Suprapubic skin (tissue), 4 donors: ENCODE results near the gene CD40. TPM values are rescaled to one million over a fixed set of nuclear protein-coding genes. Genes with fewer than 3 reads are reported as not detected.

Experiments
- DNase-seq, 2 donors: peaks; one replicate each; pipeline ENCODE4 v3.0.0-alpha.2; 2019; ENCODE audit warnings: low spot score in 2 of 2
- H3K27ac ChIP-seq: fragments of 200-600 bp; sonication (generic); one replicate; pipeline ENCODE4 v1.5.1; 2019
- H3K27me3 ChIP-seq: fragments of 200-600 bp; sonication (generic); one replicate; pipeline ENCODE4 v1.5.1; 2019
- H3K36me3 ChIP-seq: fragments of 200-600 bp; sonication (generic); one replicate; pipeline ENCODE4 v1.5.1; 2019
- H3K4me1 ChIP-seq: fragments of 200-600 bp; sonication (generic); one replicate; pipeline ENCODE4 v1.5.1; 2019
- H3K4me3 ChIP-seq: fragments of 200-600 bp; sonication (generic); one replicate; pipeline ENCODE4 v1.5.1; 2019; ENCODE audit warnings: mild to moderate bottlenecking
- H3K9me3 ChIP-seq: fragments of 200-600 bp; sonication (generic); one replicate; pipeline ENCODE4 v1.5.1; 2019
- EP300 ChIP-seq: sonication (generic); formaldehyde crosslinking; IDR thresholded peaks from one replicate; pipeline ENCODE4 v1.6.1; 2017; ENCODE audit warnings: antibody characterized with exemption
- POLR2A ChIP-seq, 2 donors: fragments of 450-650 bp; IDR thresholded peaks; one replicate each; pipeline ENCODE4 v1.6.1; 2017; ENCODE audit warnings: antibody characterized with exemption in 2 of 2, mild to moderate bottlenecking in 2 of 2, moderate library complexity in 2 of 2
- POLR2AphosphoS5 ChIP-seq, 3 donors: sonication (generic); formaldehyde crosslinking; IDR thresholded peaks; one replicate each; pipeline ENCODE4 v1.6.1; 2017; ENCODE audit warnings: antibody characterized with exemption in 3 of 3
- WGBS: methylation state at CpG from one replicate; pipeline ENCODE4 v1.1.5; 2018; 5-methylcytosine and 5-hydroxymethylcytosine counted together
- total RNA-seq, 4 donors: library from RNA; depleted of rRNA; stranded (reverse); fragments of >200 nt; gene quantifications; one replicate each; pipeline ENCODE4 v1.1.0, GENCODE V29; 2016
- TF ChIP-seq, protein P1 (sequence below), 2 donors: fragments of 200-600 bp in 1 of 2; fragments of 450-650 bp in 1 of 2; sonication (generic) in 1 of 2; IDR thresholded peaks; one replicate each; pipeline ENCODE4 v1.5.1; 2016 to 2019; ENCODE audit warnings: antibody characterized with exemption in 2 of 2, mild to moderate bottlenecking in 1 of 2, moderate library complexity in 1 of 2

Gene CD40
- total RNA-seq, 4 donors from 2014 or later = 12.9 to 30.6 (median 17.2) TPM

DNA sequence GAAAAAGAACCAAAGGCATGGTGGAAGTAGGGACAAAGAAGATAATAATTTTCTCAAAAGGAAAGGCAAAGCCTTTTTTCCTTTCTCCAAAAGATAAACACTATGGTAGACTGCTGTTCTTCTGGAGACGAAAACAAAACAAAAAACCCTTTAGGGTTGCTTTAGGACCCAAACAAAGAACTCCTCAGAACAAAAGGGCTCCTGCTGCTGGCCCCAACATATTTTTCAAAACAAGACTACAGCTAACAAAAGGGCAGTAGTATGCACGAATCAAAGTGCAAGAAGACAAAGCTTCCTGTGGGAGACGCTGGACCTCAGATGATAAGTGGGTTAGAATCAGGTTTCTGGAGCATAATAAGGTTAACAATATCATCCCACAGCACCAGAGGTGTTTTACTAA is 44.1 kb upstream of the CD40 start:
- Histone ChIP-seq H3K27ac (no peak overlapping the region), H3K36me3 (peaks cover 49% of the 10 kb centered on the region), H3K9me3 (no peaks in the 10 kb centered on the region), H3K27me3 (no peaks in the 10 kb centered on the region), H3K4me1 (peaks cover 3% of the 10 kb centered on the region), H3K4me3 (no peak overlapping the region)
- no peak for DNase-seq
- TF ChIP-seq EP300 (no peak), POLR2AphosphoS5 (IDR thresholded peaks at IDR 0.05) (no peak), POLR2A (IDR thresholded peaks at IDR 0.05) (no peak)
- TF ChIP-seq, protein P1, sequence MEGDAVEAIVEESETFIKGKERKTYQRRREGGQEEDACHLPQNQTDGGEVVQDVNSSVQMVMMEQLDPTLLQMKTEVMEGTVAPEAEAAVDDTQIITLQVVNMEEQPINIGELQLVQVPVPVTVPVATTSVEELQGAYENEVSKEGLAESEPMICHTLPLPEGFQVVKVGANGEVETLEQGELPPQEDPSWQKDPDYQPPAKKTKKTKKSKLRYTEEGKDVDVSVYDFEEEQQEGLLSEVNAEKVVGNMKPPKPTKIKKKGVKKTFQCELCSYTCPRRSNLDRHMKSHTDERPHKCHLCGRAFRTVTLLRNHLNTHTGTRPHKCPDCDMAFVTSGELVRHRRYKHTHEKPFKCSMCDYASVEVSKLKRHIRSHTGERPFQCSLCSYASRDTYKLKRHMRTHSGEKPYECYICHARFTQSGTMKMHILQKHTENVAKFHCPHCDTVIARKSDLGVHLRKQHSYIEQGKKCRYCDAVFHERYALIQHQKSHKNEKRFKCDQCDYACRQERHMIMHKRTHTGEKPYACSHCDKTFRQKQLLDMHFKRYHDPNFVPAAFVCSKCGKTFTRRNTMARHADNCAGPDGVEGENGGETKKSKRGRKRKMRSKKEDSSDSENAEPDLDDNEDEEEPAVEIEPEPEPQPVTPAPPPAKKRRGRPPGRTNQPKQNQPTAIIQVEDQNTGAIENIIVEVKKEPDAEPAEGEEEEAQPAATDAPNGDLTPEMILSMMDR (IDR thresholded peaks at IDR 0.05) = no peak
- 70% methylated on average over 3 of the region's 3 CpGs for WGBS

DNA sequence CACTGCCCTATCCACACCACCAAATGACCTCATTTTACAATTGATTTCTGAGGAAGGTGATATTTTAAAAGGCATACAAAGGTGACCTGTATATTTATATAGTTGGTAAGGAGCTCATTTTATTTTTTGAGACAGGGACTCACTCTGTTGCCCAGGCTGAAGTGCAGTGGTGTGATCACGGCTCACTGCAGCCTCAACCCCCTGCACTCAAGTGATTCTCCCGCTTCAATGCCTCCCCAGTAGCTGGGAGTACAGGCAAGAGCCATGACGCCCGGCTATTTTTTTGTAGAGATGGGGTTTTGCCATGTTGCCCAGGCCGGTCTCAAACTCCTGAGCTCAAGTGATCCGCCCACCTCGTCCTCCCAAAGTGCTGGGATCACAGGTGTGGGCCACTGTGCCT is 41.3 kb upstream of the CD40 start:
- H3K36me3 ChIP-seq = peaks cover 41% of the 10 kb centered on the region
- no peak overlapping the region for H3K4me3 ChIP-seq
- DNase-seq = no peak
- 84% methylated on average over 7 of the region's 7 CpGs for WGBS
- H3K27ac ChIP-seq = no peak overlapping the region
- H3K4me1 ChIP-seq = peaks cover 4% of the 10 kb centered on the region
- TF ChIP-seq POLR2AphosphoS5 (IDR thresholded peaks at IDR 0.05) (no peak), EP300 (no peak), POLR2A (IDR thresholded peaks at IDR 0.05) (no peak)
- TF ChIP-seq, protein P1 (IDR thresholded peaks at IDR 0.05) = no peak
- H3K27me3 ChIP-seq = no peaks in the 10 kb centered on the region
- H3K9me3 ChIP-seq = no peaks in the 10 kb centered on the region

DNA sequence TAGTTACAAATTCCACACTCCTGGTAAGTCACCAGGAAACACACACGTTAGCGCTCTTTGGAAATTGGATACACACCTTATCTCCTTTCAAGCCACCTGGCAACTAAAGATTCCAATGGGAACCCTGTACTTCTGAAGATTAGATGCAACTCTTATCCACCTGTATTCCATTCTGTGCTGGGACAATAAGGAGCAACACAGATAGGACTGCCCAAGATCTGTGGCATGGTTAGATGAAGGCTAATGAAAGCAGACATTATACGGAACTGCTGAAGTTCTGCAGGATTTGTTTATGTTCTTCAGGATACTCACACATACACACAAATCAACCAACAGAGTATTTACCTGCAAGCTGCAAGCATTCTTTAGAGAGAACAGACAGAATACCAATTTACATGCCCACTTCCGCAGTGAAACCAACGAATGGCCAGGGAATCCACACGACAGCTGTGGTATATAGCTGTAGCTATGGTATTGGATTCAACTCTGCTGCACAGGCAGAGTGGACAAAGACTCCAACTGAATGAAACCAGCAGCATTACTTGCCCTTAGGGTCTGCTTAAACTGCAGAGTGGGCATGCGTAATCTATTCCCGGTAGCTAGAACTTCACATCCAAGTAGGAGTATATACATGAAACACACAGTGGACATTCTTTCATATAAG is 40.3 kb upstream of the CD40 start:
- Histone ChIP-seq H3K4me1 (peaks cover 11% of the 10 kb centered on the region), H3K27me3 (no peaks in the 10 kb centered on the region), H3K36me3 (peaks cover 41% of the 10 kb centered on the region), H3K4me3 (no peak overlapping the region), H3K9me3 (no peaks in the 10 kb centered on the region), H3K27ac (no peak overlapping the region)
- TF ChIP-seq, protein P1 (IDR thresholded peaks at IDR 0.05) = no peak
- TF ChIP-seq POLR2AphosphoS5 (IDR thresholded peaks at IDR 0.05) (no peak), EP300 (no peak), POLR2A (IDR thresholded peaks at IDR 0.05) (no peak)
- 94% methylated on average over 8 of the region's 8 CpGs for WGBS
- DNase-seq = no peak

DNA sequence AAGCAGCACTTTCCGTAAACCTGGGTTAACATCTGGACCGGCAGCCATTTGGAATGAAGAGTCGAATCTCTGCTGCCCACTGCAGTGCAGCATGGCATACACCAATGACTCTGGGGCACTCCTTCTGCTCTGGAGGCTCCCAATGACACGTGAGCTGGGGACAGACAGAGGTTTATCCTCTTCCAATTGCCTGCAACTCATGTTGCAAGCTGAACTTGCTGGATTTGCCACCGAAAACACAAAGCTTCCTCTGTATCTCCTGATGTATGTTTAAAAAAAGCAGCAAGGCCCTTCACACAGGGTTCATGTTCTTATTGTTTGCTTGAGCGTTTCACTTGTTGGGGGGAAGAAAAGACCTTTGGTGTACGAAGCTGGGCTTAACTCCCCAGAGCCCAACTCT is 39.2 kb upstream of the CD40 start:
- no peaks in the 10 kb centered on the region for H3K27me3 ChIP-seq
- H3K4me3 ChIP-seq = no peak overlapping the region
- 69% methylated on average over 7 of the region's 7 CpGs for WGBS
- no peak for DNase-seq
- no peak for TF ChIP-seq POLR2A (IDR thresholded peaks at IDR 0.05)
- TF ChIP-seq EP300 = no peak
- TF ChIP-seq, protein P1 (IDR thresholded peaks at IDR 0.05) = no peak
- no peak for TF ChIP-seq POLR2AphosphoS5 (IDR thresholded peaks at IDR 0.05)
- peaks cover 21% of the 10 kb centered on the region for H3K4me1 ChIP-seq
- H3K27ac ChIP-seq = no peak overlapping the region
- H3K9me3 ChIP-seq = no peaks in the 10 kb centered on the region
- H3K36me3 ChIP-seq = peaks cover 41% of the 10 kb centered on the region

DNA sequence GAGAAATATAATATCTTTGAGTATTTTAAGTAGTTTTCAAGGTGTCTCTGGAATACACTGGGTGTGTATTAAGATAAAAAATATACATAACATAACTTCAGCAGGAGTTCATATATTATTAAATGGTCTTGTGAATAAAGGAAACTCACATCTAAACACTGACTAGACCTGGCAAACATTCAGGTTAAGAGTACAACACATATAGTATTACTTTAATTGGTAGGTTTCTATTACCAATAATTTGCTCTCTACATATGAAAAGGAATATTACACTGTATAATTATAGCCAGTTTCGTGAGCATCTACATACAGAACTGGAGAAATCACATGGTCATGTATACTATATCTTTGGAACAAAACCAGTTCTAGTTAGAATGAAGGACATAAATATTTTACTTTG is 37.0 kb upstream of the CD40 start:
- Histone ChIP-seq H3K9me3 (no peaks in the 10 kb centered on the region), H3K27me3 (no peaks in the 10 kb centered on the region), H3K4me3 (no peak overlapping the region), H3K4me1 (peaks cover 42% of the 10 kb centered on the region), H3K36me3 (peaks cover 26% of the 10 kb centered on the region), H3K27ac (no peak overlapping the region)
- 94% methylated on average over 1 of the region's 1 CpG for WGBS
- no peak for DNase-seq
- TF ChIP-seq, protein P1 (IDR thresholded peaks at IDR 0.05) = no peak
- TF ChIP-seq EP300 = no peak
